Keratinocyte (primary cell): ENCODE data around the gene TNC. TPM values are rescaled to one million over a fixed set of nuclear protein-coding genes. Genes with fewer than 3 reads are reported as not detected.

ENCODE experiments used
- DNase-seq: peaks from one replicate; pipeline ENCODE4 v3.0.0-alpha.2; 2011; ENCODE audit warnings: low read depth, missing footprints, low spot score
- FAIRE-seq: peaks from 2 replicates; lab custom pipeline; 2011; peaks lifted over from hg19 to GRCh38; lab: Jason Lieb, UNC
- H2AFZ ChIP-seq: 2 replicates; pipeline ENCODE4 v1.6.0; 2012; ENCODE audit warnings: low read length, control low read depth, inconsistent platforms; ENCODE audit not compliant: control insufficient read depth
- H3K27ac ChIP-seq: 2 replicates; pipeline ENCODE4 v1.5.1; 2011; ENCODE audit warnings: low read length; ENCODE audit not compliant: control insufficient read depth, insufficient read depth
- H3K27me3 ChIP-seq: 3 replicates; pipeline ENCODE4 v1.6.0; 2011; ENCODE audit warnings: low read length; ENCODE audit not compliant: control insufficient read depth, insufficient read depth; ENCODE audit errors: extremely low read depth
- H3K36me3 ChIP-seq, 2 experiments: 2 replicates in 1 of 2; 3 replicates in 1 of 2; pipeline ENCODE4 v1.5.1; 2011; ENCODE audit warnings: low read length in 2 of 2, mild to moderate bottlenecking in 1 of 2; ENCODE audit not compliant: control insufficient read depth in 2 of 2, insufficient read depth in 2 of 2; ENCODE audit errors: extremely low read depth in 1 of 2
- H3K4me1 ChIP-seq: 3 replicates; pipeline ENCODE4 v1.5.1; 2011; ENCODE audit warnings: low read length; ENCODE audit not compliant: control insufficient read depth, insufficient read depth; ENCODE audit errors: extremely low read depth
- H3K4me2 ChIP-seq: 3 replicates; pipeline ENCODE4 v1.6.0; 2011; ENCODE audit warnings: low read depth, low read length; ENCODE audit not compliant: control insufficient read depth, insufficient read depth; ENCODE audit errors: extremely low read depth
- H3K4me3 ChIP-seq, 3 experiments: fragments of 200-600 bp in 1 of 3; sonication (generic) in 1 of 3; 2 replicates in 2 of 3; 3 replicates in 1 of 3; pipeline ENCODE4 v1.5.1; 2011 to 2016; ENCODE audit warnings: low read length in 3 of 3, mild to moderate bottlenecking in 3 of 3, control low read depth in 2 of 3, inconsistent platforms in 1 of 3, low read depth in 1 of 3, mixed read lengths in 1 of 3, mixed run types in 1 of 3, moderate library complexity in 1 of 3; ENCODE audit not compliant: control insufficient read depth in 2 of 3, insufficient read depth in 2 of 3; ENCODE audit errors: extremely low read depth in 1 of 3
- H3K79me2 ChIP-seq: 2 replicates; pipeline ENCODE4 v1.6.0; 2012; ENCODE audit warnings: low read length; ENCODE audit not compliant: control insufficient read depth, insufficient read depth
- H3K9ac ChIP-seq: 3 replicates; pipeline ENCODE4 v1.6.0; 2011; ENCODE audit warnings: low read length; ENCODE audit not compliant: control insufficient read depth, insufficient read depth; ENCODE audit errors: extremely low read depth
- H3K9me1 ChIP-seq: 3 replicates; pipeline ENCODE4 v1.6.0; 2011; ENCODE audit warnings: low read length; ENCODE audit not compliant: control insufficient read depth, insufficient read depth; ENCODE audit errors: extremely low read depth
- H3K9me3 ChIP-seq: 2 replicates; pipeline ENCODE4 v1.5.1; 2012; ENCODE audit warnings: low read depth, low read length; ENCODE audit not compliant: control insufficient read depth
- H4K20me1 ChIP-seq: 3 replicates; pipeline ENCODE4 v1.6.0; 2011; ENCODE audit warnings: low read length; ENCODE audit not compliant: control insufficient read depth, insufficient read depth; ENCODE audit errors: extremely low read depth
- EZH2 ChIP-seq: IDR thresholded peaks from one replicate; pipeline ENCODE4 v1.6.1; 2012; ENCODE audit warnings: inconsistent platforms, mild to moderate bottlenecking, low read length, moderate library complexity
- dilution Hi-C: fragments of 300-500 bp; cut with MboI; formaldehyde crosslinking; loops from one replicate; pipeline ENCODE4 v1.7.0; 2020; ENCODE audit warnings: low sequenced_read_pairs; ENCODE audit not compliant: extremely low pct_ligation_motif_present
- polyA plus RNA-seq, 5 experiments: library from polyadenylated mRNA; depleted of rRNA in 3 of 5; stranded (reverse) in 3 of 5; stranded (forward) in 1 of 5; unstranded in 1 of 5; fragments of >200 nt; gene quantifications; 1 replicate in 1 of 5; 2 replicates in 3 of 5; 3 replicates in 1 of 5; pipeline versions ENCODE4 v1.2.1 to v1.2.3, GENCODE V29; 2011 to 2012; ENCODE audit warnings: missing spikeins in 2 of 5, low read depth in 1 of 5, low replicate concordance in 1 of 5
- TF ChIP-seq, protein P1 (sequence below), 3 experiments: IDR thresholded peaks in 1 of 3; conservative IDR thresholded peaks in 1 of 3; optimal IDR thresholded peaks in 1 of 3; 2 replicates in 2 of 3; 3 replicates in 1 of 3; pipeline versions ENCODE3 to v1.5.1; 2011; ENCODE audit warnings: low read length in 3 of 3, mild to moderate bottlenecking in 3 of 3, moderate library complexity in 2 of 3, control low read depth in 1 of 3, inconsistent platforms in 1 of 3; ENCODE audit not compliant: insufficient read depth in 2 of 3; ENCODE audit errors: extremely low read depth in 1 of 3

TNC gene
- polyA plus RNA-seq, 1 donor (not counting 4 experiments of a cell fraction or from before 2014, with no cell fraction given), result 58.7 TPM

DNA sequence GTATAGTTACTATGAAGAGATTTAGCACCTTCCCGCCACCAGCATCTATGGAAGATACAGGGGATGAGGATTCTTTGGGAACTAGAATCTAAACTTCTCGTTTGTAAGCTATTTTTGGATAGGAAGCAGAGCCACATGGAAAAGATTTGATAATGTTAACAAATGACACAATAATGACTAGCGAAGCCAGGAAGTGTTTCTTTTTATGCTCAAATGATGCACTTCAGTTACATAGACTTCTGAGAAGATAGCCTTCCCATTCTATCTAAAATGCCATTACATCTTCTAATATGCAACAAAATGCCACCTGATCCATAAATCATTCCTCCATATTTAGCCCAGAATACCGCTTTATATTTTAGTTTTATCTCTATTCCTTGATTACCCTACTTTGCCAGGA, 17.0 kb upstream of the TNC start:
- Histone ChIP-seq H3K4me3 (no peak overlapping the region), H3K79me2 (no peaks in the 10 kb centered on the region), H3K9me3 (no peaks in the 10 kb centered on the region), H3K9me1 (no peaks in the 10 kb centered on the region), H3K9ac (no peak overlapping the region), H3K27me3 (no peaks in the 10 kb centered on the region), H3K27ac (no peak overlapping the region), H3K4me2 (no peak overlapping the region), H3K4me1 (peaks cover 8% of the 10 kb centered on the region), H3K36me3 (no peaks in the 10 kb centered on the region), H2AFZ (no peak overlapping the region), H4K20me1 (no peaks in the 10 kb centered on the region)
- TF ChIP-seq EZH2, result no peak
- TF ChIP-seq, protein P1, sequence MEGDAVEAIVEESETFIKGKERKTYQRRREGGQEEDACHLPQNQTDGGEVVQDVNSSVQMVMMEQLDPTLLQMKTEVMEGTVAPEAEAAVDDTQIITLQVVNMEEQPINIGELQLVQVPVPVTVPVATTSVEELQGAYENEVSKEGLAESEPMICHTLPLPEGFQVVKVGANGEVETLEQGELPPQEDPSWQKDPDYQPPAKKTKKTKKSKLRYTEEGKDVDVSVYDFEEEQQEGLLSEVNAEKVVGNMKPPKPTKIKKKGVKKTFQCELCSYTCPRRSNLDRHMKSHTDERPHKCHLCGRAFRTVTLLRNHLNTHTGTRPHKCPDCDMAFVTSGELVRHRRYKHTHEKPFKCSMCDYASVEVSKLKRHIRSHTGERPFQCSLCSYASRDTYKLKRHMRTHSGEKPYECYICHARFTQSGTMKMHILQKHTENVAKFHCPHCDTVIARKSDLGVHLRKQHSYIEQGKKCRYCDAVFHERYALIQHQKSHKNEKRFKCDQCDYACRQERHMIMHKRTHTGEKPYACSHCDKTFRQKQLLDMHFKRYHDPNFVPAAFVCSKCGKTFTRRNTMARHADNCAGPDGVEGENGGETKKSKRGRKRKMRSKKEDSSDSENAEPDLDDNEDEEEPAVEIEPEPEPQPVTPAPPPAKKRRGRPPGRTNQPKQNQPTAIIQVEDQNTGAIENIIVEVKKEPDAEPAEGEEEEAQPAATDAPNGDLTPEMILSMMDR (optimal IDR thresholded peaks at IDR 0.05 in 1 of 3, IDR thresholded peaks at IDR 0.05 in 1 of 3, conservative IDR thresholded peaks at IDR 0.05 in 1 of 3; ENCODE audit: extremely low read depth in 1 of 3, insufficient read depth in 2 of 3, low read length in 3 of 3), result no peak
- no peak for DNase-seq
- dilution Hi-C loops, result no loop called here
- no peak for FAIRE-seq

DNA sequence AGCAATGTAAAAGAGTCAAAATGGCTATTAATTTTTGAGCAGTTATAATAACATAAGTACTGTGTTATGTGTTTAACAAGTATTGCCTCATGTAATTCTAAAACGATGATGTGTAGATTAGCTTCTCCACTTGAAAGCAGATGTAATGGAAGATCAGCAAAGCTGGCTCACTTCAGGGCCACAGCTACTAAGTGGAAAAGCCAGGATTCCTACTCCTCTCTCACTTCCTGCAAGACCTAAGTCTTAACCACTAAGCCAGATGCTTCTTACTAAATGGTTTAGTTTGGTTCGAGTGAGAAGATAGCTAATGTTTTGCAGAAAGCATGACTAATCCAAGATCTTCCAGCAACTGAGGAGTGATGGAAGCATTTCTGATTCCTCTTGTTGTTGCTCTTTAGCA, 15.7 kb upstream of the TNC start:
- TF ChIP-seq EZH2, result no peak
- TF ChIP-seq, protein P1 (optimal IDR thresholded peaks at IDR 0.05 in 1 of 3, IDR thresholded peaks at IDR 0.05 in 1 of 3, conservative IDR thresholded peaks at IDR 0.05 in 1 of 3; ENCODE audit: extremely low read depth in 1 of 3, insufficient read depth in 2 of 3, low read length in 3 of 3), result no peak
- no peaks in the 10 kb centered on the region for H4K20me1 ChIP-seq
- FAIRE-seq (peak; percentile 20), DNase-seq (no peak)
- H3K27ac ChIP-seq, result no peak overlapping the region
- H3K9me1 ChIP-seq, result no peaks in the 10 kb centered on the region
- peaks cover 8% of the 10 kb centered on the region for H3K4me1 ChIP-seq
- H3K27me3 ChIP-seq, result no peaks in the 10 kb centered on the region
- no peaks in the 10 kb centered on the region for H3K36me3 ChIP-seq
- H3K9me3 ChIP-seq, result no peaks in the 10 kb centered on the region
- dilution Hi-C loops, result no loop called here
- H3K4me3 ChIP-seq, result no peak overlapping the region
- H3K79me2 ChIP-seq, result no peaks in the 10 kb centered on the region
- no peak overlapping the region for H2AFZ ChIP-seq
- no peak overlapping the region for H3K9ac ChIP-seq
- no peak overlapping the region for H3K4me2 ChIP-seq
